Smooth muscle cell of bladder (primary cell): Measurements from ENCODE around the gene EBLN2. TPM values are rescaled to one million over a fixed set of nuclear protein-coding genes. Genes with fewer than 3 reads are reported as not detected.

ENCODE experiments used
- total RNA-seq: library from RNA; depleted of rRNA; stranded (reverse); fragments of >200 nt; gene quantifications from 2 replicates; pipeline ENCODE4 v1.2.3, GENCODE V29; 2014

The EBLN2 gene
- total RNA-seq, result 4.3 and 4.6 TPM in 2 replicates

GRCh38 chr3:73061416-73061815 is at the start of gene EBLN2:
Gene EBLN2, plus strand, starts transcription at chr3:73061659. Its CDS starts 423 bp downstream, at chr3:73062082.

Other genes with a start within 250 kb of the EBLN2 start
- 14.5 and 19.1 TPM in 2 replicates for gene SHQ1, start 213.2 kb upstream of the EBLN2 start, total RNA-seq
- 34.8 and 36.1 TPM in 2 replicates for gene GXYLT2, start 173.6 kb upstream of the EBLN2 start, total RNA-seq
- 79.2 and 87.5 TPM in 2 replicates for gene PPP4R2, start 64.8 kb upstream of the EBLN2 start, total RNA-seq